K562 (cell line): ENCODE results near the gene CBFA2T3. TPM values are rescaled to one million over a fixed set of nuclear protein-coding genes. Genes with fewer than 3 reads are reported as not detected.

ENCODE experiments used
- ASH1L ChIP-seq: fragments of 450-650 bp; IDR thresholded peaks from 2 replicates; pipeline ENCODE4 v1.6.1; 2018; ENCODE audit warnings: borderline replicate concordance, mild to moderate bottlenecking, low read depth; ENCODE audit not compliant: partially characterized antibody
- CEBPG ChIP-seq, 3 experiments: fragments of 200-800 bp in 1 of 3; sonication (Bioruptor generic) in 1 of 3; sonication (generic) in 1 of 3; formaldehyde crosslinking in 1 of 3; IDR thresholded peaks in 2 of 3; conservative IDR thresholded peaks in 1 of 3; 2 replicates each; pipeline versions ENCODE4 v1.6.1 to v1.8.0; 2016 to 2022; ENCODE audit warnings: missing compliant biosample characterization in 2 of 3, missing genetic modification characterization in 2 of 3, mild to moderate bottlenecking in 1 of 3, missing genetic modification reagents in 1 of 3
- CREM ChIP-seq: IDR thresholded peaks from 2 replicates; pipeline ENCODE4 v1.6.1; 2014; ENCODE audit warnings: antibody characterized with exemption, low read depth
- CXXC5 ChIP-seq: fragments of 250-450 bp; sonication (Bioruptor Pico); IDR thresholded peaks from 2 replicates; pipeline ENCODE4 v1.8.0; 2022; ENCODE audit warnings: inconsistent platforms, mild to moderate bottlenecking, moderate library complexity
- EHMT2 ChIP-seq: fragments of 450-650 bp; IDR thresholded peaks from 2 replicates; pipeline ENCODE4 v1.6.1; 2018; ENCODE audit warnings: antibody characterized with exemption
- FOXJ2 ChIP-seq: fragments of 200-800 bp; sonication (Bioruptor generic); IDR thresholded peaks from 2 replicates; pipeline ENCODE4 v1.6.1; 2016; ENCODE audit warnings: missing genetic modification characterization, missing compliant biosample characterization
- JUND ChIP-seq, 2 experiments: IDR thresholded peaks; 2 replicates in 1 of 2; 3 replicates in 1 of 2; pipeline ENCODE4 v1.6.1; 2011; ENCODE audit warnings: borderline replicate concordance in 2 of 2, low read depth in 2 of 2, low read length in 2 of 2, improper control_type of control experiment in 1 of 2, missing biosample characterization in 1 of 2, missing genetic modification characterization in 1 of 2, missing genetic modification reagents in 1 of 2
- MAFK ChIP-seq: IDR thresholded peaks from 2 replicates; pipeline ENCODE4 v1.6.1; 2011; ENCODE audit warnings: low read length, improper control_type of control experiment
- MLLT1 ChIP-seq, 2 experiments: fragments of 450-650 bp; IDR thresholded peaks; 2 replicates each; pipeline ENCODE4 v1.6.1; 2016
- NBN ChIP-seq: fragments of 450-650 bp; IDR thresholded peaks from 2 replicates; pipeline ENCODE4 v1.6.1; 2016; ENCODE audit warnings: low read depth, mild to moderate bottlenecking
- POLR3G ChIP-seq: IDR thresholded peaks from 2 replicates; pipeline ENCODE4 v1.6.1; 2011; ENCODE audit not compliant: insufficient read length, insufficient replicate concordance; ENCODE audit errors: extremely low read depth
- SETDB1 ChIP-seq: IDR thresholded peaks from one replicate; pipeline ENCODE4 v1.6.1; 2012; ENCODE audit warnings: low read length, control low read depth, inconsistent platforms
- SP1 ChIP-seq: sonication (generic); formaldehyde crosslinking; IDR thresholded peaks from 2 replicates; pipeline ENCODE4 v1.8.1; 2022; ENCODE audit warnings: mild to moderate bottlenecking, missing genetic modification reagents
- SRSF7 ChIP-seq: fragments of 200-400 bp; formaldehyde crosslinking; optimal IDR thresholded peaks from 2 replicates; pipeline ENCODE3; 2017; ENCODE audit warnings: mild to moderate bottlenecking, low read depth, low read length
- ZNF644 ChIP-seq: fragments of 200-800 bp; sonication (Bioruptor generic); IDR thresholded peaks from 2 replicates; pipeline ENCODE4 v1.6.1; 2016; ENCODE audit warnings: low read depth, missing genetic modification characterization, missing compliant biosample characterization
- ZSCAN29 ChIP-seq: fragments of 450-650 bp; IDR thresholded peaks from 2 replicates; pipeline ENCODE4 v1.6.1; 2017
- polyA plus RNA-seq, 8 experiments: library from polyadenylated mRNA; depleted of rRNA in 4 of 8; stranded (reverse) in 5 of 8; unstranded in 3 of 8; fragments of >200 nt; fragmentation: Nextera tagmentation in 2 of 8; fragmentation: Illumina TruSeq in 1 of 8; extraction: Ambion mirVana in 2 of 8; extraction: Trizol in 1 of 8; gene quantifications; 2 replicates each; pipeline versions ENCODE4 v1.2.1 to v1.2.3, GENCODE V29; 2011 to 2014; ENCODE audit warnings: inconsistent platforms in 1 of 8, missing spikeins in 1 of 8
- total RNA-seq, 7 experiments: library from RNA; depleted of rRNA in 6 of 7; stranded (reverse); fragments of >200 nt in 6 of 7; fragmentation: Illumina TruSeq in 2 of 7; extraction: Trizol in 2 of 7; gene quantifications; 2 replicates each; pipeline versions ENCODE4 v1.2.1 to v1.2.3, GENCODE V29; 2011 to 2021; ENCODE audit warnings: low replicate concordance in 1 of 7
- TF ChIP-seq, protein P1 (sequence below): fragments of 250-450 bp; sonication (Bioruptor Pico); IDR thresholded peaks from 2 replicates; pipeline ENCODE4 v1.8.0; 2022; ENCODE audit warnings: inconsistent platforms
- TF ChIP-seq, protein P2 (sequence below), 2 experiments: fragments of 450-650 bp; conservative IDR thresholded peaks; 2 replicates each; pipeline ENCODE4 v1.6.1; 2017; ENCODE audit warnings: mild to moderate bottlenecking in 2 of 2, moderate library complexity in 2 of 2
- TF ChIP-seq, protein P3 (sequence below): fragments of 250-450 bp; sonication (Bioruptor Pico); IDR thresholded peaks from 2 replicates; pipeline ENCODE4 v1.6.1; 2021; ENCODE audit warnings: mild to moderate bottlenecking
- TF ChIP-seq, protein P4 (sequence below): fragments of 250-450 bp; sonication (Bioruptor Pico); IDR thresholded peaks from 2 replicates; pipeline ENCODE4 v1.5.0; 2021; ENCODE audit warnings: mild to moderate bottlenecking, borderline replicate concordance

CBFA2T3 gene
- total and polyA plus RNA-seq, 9 of the 15 experiments (the other 6 are each of a cell fraction or from before 2014, with no cell fraction given): 2.3 to 145 (median 6.7) TPM

GRCh38 chr16:89026121-89026612, 49.2 kb upstream of the CBFA2T3 start (continued):
- TF ChIP-seq SP1 (CRISPR knock-in tag) (no peak), EHMT2 (peak; percentile 85), ZNF644 (tag) (0 out of 2 replicates have a peak, but pooled peaks have one; percentile 15), CEBPG (CRISPR knock-in tag; IDR thresholded peaks at IDR 0.05) (peak; percentile 91), CEBPG (tag; conservative IDR thresholded peaks at IDR 0.05 in 1 of 2, IDR thresholded peaks at IDR 0.05 in 1 of 2) (peak; percentile 59 to 76; a peak in 2 of 4 replicates), SRSF7 (no peak), CXXC5 (CRISPR knock-in tag) (peak; percentile 33; the same call in 1 of the 2 replicates), MLLT1 (IDR thresholded peaks at IDR 0.05) (no peak), CREM (peak; percentile 64), MAFK (peak; percentile 76), NBN (peak; percentile 86), ASH1L (no peak), ZSCAN29 (no peak), JUND (IDR thresholded peaks at IDR 0.05; ENCODE audit: borderline replicate concordance, low read depth, low read length) (peak; percentile 97), JUND (tag; IDR thresholded peaks at IDR 0.05; ENCODE audit: borderline replicate concordance, low read depth, low read length) (peak; percentile 99), FOXJ2 (tag) (no peak), POLR3G (no peak), SETDB1 (no peak)
- TF ChIP-seq, protein P1, sequence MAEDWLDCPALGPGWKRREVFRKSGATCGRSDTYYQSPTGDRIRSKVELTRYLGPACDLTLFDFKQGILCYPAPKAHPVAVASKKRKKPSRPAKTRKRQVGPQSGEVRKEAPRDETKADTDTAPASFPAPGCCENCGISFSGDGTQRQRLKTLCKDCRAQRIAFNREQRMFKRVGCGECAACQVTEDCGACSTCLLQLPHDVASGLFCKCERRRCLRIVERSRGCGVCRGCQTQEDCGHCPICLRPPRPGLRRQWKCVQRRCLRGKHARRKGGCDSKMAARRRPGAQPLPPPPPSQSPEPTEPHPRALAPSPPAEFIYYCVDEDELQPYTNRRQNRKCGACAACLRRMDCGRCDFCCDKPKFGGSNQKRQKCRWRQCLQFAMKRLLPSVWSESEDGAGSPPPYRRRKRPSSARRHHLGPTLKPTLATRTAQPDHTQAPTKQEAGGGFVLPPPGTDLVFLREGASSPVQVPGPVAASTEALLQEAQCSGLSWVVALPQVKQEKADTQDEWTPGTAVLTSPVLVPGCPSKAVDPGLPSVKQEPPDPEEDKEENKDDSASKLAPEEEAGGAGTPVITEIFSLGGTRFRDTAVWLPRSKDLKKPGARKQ (CRISPR knock-in tag): no peak
- TF ChIP-seq, protein P2, sequence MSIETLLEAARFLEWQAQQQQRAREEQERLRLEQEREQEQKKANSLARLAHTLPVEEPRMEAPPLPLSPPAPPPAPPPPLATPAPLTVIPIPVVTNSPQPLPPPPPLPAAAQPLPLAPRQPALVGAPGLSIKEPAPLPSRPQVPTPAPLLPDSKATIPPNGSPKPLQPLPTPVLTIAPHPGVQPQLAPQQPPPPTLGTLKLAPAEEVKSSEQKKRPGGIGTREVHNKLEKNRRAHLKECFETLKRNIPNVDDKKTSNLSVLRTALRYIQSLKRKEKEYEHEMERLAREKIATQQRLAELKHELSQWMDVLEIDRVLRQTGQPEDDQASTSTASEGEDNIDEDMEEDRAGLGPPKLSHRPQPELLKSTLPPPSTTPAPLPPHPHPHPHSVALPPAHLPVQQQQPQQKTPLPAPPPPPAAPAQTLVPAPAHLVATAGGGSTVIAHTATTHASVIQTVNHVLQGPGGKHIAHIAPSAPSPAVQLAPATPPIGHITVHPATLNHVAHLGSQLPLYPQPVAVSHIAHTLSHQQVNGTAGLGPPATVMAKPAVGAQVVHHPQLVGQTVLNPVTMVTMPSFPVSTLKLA (conservative IDR thresholded peaks at IDR 0.05): no peak
- TF ChIP-seq, protein P3, sequence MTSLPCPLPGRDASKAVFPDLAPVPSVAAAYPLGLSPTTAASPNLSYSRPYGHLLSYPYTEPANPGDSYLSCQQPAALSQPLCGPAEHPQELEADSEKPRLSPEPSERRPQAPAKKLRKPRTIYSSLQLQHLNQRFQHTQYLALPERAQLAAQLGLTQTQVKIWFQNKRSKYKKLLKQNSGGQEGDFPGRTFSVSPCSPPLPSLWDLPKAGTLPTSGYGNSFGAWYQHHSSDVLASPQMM (CRISPR knock-in tag): no peak
- TF ChIP-seq, protein P4, sequence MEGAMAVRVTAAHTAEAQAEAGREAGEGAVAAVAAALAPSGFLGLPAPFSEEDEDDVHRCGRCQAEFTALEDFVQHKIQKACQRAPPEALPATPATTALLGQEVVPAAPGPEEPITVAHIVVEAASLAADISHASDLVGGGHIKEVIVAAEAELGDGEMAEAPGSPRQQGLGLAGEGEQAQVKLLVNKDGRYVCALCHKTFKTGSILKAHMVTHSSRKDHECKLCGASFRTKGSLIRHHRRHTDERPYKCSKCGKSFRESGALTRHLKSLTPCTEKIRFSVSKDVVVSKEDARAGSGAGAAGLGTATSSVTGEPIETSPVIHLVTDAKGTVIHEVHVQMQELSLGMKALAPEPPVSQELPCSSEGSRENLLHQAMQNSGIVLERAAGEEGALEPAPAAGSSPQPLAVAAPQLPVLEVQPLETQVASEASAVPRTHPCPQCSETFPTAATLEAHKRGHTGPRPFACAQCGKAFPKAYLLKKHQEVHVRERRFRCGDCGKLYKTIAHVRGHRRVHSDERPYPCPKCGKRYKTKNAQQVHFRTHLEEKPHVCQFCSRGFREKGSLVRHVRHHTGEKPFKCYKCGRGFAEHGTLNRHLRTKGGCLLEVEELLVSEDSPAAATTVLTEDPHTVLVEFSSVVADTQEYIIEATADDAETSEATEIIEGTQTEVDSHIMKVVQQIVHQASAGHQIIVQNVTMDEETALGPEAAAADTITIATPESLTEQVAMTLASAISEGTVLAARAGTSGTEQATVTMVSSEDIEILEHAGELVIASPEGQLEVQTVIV (CRISPR knock-in tag): no peak
